ENCODE measurements around the gene ADAMTS2.

Gene ADAMTS2

DNA sequence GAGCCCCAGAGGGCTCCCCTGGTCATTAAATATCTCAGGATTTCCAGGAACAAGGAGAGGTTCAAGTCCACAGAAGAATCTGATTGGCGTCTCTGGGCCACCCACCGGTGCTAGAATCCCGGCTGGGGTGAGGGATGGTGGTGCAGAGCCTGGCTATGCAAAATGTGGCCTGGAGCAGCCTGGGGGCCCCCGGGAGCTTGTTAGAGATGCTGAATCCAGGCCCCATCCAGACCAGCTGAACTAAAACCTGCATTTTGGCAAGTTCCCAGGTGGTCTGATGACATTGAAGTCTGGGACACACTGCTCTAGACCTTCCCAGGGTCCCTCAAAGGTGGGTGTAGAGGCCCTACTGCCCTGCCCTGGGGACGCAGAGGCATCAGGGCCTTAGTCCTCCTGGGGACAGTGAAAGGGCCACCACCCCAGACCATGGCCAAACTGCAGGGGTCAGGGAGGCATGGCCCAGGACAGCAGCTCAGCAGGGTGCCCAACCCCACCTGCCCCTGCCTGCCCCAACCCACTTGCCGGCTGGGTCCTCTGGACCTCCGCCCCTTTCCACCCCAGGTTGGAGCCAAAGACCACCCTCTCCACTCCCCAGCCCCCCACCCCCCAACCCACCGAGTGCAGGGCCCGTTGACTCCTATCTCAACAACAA lies 34.7 kb downstream of the ADAMTS2 start:
- no peak for DNase-seq

DNA sequence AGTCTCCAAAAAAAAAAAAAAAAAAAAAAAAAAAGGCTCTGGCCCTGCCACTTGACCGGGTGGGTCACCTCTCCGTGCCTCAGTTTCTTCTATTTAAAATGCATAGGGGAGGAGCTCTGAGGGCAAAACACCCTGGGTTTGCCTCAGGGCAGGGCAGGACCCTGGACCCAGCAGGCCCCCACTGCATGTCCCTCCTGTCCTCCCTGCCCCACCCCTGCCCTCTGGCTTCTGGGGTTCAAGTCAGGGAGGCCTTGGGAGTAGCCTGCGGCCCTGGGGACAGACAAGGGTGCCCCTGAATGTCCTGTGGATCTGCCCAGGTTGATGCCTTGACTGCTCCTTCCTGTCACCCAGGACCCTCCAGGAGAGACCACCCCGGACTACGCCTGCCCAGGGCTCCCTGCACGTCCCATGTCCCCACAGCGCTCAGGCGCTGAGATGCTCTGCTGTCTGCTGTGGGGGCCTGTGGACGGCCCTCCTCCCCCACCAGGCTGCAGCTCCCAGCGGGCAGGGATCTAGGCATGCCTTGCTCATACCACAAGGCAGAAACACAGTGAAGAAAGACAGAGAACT lies 35.4 kb downstream of the ADAMTS2 start:
- no peak for DNase-seq

DNA sequence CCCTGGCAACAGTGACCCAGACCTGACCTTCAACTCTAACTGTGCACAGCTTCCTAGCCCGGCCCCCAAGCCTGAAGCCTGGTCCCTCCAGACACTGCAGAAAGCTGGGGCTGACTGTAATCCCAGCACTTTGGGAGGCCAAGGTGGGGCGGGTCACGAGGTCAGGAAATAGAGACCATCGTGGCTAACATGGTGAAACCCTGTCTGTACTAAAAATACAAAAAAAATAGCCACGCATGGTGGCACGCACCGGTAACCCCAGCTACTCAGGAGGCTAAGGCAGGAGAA lies 35.9 kb downstream of the ADAMTS2 start:
- DNase-seq = no peak

DNA sequence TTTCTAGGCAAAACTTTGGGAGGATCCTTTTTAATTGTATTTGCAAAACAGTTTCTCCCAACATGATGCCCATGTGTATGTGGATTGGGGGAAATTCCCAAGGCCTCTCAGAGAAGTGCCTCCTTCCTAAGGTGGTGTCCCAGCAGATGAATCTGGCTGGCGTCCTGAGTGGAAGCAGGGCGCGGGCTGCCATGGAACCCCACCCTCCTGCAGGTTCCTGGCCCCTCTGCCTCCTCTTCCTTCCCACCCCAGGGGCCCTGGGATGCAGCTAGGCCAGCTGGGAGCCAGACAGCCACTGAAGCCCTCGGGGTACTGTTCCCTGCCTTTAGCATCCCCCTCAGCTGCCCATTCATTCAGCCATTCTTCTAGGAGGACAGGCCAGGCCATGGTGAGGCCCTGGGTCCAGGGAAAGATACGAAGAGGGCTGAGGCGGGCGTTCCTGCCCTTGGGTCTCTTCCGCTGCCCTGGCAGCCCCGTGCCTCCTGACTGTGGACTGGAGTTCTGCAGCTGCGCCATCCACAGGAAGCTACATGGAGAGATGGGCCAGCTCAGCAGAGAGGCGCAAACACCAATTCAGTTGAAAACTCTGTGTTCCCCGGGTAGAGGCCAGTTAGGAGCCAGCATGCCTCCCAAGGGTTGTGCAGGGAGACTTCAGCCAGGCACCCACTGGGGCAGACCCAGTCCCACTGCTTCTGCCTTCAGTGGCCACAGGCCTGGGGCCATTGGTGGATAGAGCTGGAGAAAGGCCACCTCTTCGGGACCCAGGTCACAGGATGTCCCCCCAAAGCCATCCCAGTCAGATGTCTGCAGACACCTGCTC lies 36.5 kb downstream of the ADAMTS2 start:
- no peak for DNase-seq

- no peak for DNase-seq
Observed at GRCh38 chr5:179307931-179308471, 37.3 kb downstream of the ADAMTS2 start.

DNA sequence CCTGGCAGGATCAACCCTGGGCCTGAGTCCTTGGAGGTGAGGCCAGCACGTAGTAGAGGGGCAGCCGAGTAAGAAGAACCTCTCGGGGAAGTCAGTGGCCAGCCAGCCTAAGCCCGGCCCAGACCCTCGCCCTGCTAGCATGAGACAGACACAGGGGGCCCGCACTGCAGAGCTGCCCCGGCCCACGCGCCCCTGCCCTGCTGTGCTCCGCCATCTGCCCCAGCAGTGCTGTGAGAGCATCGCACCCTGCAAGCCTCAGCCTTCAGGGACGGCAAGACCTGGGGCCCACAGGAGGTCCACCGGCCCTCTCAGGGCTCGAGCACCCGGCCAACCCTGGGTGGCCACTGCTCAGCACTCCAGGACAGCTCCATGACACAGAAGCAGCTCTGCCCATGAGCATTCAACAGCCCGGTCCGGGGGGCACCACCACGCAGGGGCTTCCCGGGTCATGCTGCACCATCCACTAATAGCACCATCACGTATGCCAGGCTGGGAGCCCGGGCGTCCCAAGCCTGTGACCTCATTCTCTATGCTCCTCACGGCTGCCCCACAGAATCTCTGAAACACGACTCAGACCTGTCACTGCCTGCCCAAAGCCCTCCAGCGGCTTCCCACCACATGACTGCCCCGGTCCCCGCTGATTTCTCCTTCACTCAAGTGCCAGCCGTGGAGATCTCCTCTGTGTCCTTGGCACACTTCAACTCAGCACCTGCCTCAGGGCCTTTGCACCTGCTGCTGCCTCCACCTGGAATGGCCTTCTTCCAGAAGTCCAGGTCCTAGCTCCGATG lies 38.1 kb downstream of the ADAMTS2 start:
- no peak for DNase-seq

GRCh38 chr5:179306191-179307012 lies 38.9 kb downstream of the ADAMTS2 start:
- no peak for DNase-seq

DNA sequence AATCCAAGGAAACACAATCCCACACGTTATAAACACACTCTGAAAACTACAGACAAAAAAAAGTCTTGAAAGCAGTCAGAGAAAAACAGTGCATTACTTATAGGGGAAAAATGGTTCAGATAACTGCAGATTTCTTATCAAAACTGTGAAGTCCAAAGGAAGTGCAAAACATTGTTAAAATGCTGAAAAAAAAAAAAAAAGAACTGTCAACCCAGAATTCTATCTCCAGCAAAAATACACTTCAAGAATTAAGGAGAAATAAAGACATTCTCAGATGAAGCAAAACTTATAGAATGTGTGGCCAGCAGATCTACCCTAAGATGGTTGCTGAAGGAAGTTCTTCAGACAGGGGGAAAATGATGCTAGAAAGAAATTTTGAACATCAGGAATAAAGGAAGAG lies 40.4 kb downstream of the ADAMTS2 start:
- DNase-seq = no peak

DNA sequence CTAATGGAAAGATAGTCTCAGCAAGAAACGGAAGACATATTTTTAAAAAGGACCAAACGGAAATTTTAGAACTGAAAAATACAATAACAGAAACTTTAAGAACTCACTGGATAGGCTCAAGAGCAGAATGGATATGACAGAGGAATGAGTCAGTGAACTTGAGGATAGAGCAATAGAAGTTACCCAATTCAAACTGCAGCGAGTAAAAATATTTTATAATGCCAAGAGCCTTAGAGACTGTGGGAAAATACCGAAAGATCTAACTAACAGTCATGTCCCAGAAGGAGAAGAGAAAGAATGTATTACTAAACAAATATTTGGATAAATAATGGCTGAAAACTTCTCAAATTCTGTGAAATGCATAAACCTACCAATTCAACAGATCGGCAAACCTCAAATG lies 40.8 kb downstream of the ADAMTS2 start:
- no peak for DNase-seq

GRCh38 chr5:179303451-179304200 lies 41.6 kb downstream of the ADAMTS2 start:
- no peak for DNase-seq

DNA sequence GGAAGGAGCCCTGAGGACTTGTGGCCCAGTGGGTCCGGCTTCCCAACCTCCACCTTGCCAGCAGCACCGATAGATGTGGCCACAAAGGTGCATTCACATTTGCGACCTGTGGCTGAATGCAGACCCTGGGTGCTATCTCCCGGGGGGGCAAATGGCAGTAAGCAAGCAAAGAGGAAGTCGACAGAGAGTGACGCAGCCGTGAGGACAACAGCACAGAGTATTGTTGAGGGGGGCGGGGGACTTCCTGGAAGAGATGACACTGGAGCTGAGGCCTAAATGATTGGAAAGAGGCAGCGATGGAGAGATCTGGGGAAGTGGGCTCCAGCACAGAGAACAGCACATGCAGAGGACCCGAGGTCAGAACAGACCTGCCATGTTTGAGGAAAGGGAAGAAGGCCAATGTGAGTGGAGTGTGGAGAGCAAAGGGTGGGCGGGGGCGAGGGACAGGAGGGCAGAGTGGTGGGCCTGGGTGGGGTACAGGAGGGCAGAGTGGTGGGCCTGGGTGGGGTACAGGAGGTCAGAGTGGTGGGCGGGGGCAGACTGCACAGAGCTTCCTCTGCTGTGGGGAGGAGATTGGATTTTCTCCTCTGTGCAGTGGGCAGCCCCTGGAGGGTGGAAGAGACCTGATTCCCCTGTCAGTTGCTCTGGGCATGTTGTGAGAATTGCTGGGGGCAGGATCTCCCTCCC lies 42.6 kb downstream of the ADAMTS2 start:
- DNase-seq = no peak

- DNase-seq = no peak
Observed at GRCh38 chr5:179301796-179302195, 43.5 kb downstream of the ADAMTS2 start.

DNA sequence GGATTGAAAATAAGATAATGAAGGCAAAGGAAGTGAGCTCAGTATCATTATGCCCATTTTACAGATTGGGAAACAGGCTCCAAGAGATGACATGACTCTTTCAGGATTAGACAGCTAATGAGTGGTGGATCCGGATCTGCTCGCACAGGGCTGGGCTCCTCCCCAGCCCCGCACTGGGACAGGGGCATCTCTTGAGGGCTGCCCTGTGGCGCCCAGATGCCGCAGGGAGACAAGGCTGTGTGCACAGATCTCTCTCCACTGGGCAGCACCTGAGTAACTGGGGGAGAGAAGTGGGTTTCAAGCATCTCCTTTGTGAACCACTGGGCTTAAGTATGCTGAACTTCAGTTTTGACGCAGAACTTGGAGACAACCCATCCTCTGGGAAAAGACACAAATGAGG lies 43.9 kb downstream of the ADAMTS2 start:
- no peak for DNase-seq

- no peak for DNase-seq
Observed at GRCh38 chr5:179300581-179301180, 44.6 kb downstream of the ADAMTS2 start.

DNA sequence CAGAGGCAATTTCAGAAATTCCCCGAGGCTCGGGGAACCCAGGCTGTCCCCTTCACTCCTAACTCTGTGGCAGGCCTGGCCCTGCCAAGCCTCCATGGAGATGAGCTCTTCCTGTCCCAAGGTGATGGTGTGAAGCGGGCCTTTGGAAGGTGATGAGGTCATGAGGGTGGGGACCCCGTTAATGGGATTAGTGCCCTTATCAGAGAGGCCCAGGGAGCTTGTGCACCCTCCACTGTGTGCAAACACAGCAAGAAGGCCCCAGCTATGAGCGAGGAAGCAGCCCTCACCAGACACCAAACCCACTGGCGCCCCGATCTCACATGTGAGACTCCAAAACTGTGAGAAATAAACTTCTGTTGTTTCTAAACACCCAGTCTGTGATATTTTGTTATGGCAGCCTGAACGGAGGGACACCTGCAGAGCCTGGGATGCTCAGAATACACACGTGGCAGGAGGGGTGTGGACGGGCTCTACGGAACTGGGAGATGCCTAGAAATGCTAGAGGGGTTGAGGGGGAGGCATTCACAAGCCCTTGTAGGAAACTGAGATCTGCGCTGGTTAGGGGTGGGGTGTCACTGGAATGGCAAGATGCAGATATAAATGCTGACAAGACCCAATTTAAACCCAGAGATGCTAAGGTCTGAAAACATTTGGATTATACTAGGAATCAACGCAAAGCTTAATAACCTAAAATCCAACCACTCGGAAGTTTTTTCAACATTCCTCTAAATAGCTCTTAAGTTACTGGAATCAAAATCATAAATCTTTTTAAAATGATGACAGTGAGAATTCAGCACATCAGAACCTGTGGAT lies 46.9 kb downstream of the ADAMTS2 start:
- no peak for DNase-seq

- DNase-seq = no peak
Observed at GRCh38 chr5:179297486-179298180, 47.6 kb downstream of the ADAMTS2 start.

DNA sequence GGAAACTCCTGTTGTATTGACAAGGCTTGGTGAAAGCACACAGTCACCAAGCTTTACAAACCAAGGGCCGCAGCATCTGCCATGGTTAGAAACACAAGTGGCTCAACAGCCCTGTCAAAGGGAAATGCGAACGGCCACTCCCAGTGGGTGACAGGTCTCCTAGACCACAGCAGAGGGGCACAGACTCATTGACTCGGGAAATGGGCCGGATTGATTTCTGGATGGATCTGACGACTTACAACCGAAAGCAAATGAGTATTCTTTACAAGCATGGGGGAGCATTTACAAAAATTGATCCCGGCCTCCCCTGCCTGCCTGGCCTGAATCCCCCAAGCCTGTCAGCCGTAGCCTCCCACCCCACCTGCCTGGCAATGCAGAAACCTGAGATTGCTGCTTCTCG lies 48.2 kb downstream of the ADAMTS2 start:
- no peak for DNase-seq

DNA sequence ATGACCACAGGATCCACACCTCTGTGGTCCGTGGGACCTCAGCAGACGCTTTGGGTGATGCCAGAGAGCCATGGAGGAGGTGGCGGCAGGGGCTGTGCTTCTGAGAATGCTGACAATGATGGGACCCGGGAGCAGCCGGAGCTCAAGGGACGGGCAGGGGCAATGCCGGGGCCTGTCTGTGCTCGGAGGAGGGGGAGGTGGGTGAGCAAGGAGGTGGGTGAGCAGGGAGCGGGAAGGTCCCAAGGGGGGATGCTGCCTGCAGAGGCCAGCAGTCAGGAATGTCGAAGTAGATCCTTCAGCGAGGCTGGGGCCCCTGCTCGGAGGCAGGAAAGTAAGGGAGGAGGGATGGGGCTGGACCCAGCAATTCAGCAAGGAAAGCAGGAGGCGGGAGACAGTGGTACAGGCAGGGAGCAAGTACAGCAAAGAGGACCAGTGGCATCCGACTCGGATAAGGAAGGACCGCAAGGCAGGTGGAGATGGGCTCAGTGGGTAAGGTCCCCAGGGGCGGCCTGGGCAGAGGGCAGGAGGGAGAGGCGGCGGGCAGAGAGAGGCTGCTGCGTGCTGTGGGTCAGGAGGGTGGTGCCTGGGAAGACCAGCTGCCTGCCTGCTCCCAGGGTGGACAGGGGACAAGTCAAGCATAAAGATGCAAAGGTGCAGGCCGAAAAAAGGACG lies 49.0 kb downstream of the ADAMTS2 start:
- no peak for DNase-seq

DNA sequence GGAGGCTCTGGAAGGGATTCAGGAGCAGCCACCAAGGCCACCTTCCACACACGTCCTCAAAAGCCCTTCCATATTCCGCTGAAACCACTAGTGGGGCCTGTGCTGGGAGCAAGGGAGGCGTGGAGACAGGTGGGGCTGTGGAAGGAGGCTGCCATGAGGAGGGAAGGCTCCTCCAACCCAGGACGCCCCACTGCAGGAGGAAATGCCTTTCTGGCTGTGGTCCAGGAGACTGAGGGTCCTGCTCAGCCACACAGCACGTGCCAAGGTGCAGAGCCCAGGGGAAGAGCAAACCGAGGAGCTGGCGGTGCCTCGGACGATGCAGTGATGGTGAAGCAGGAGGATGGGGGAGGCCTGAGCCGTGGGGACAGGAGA lies 49.5 kb downstream of the ADAMTS2 start:
- DNase-seq = no peak

All from MV-4-11 (cell line).